Natural killer cell (primary cell): ENCODE results near the gene GATD1. TPM values are rescaled to one million over a fixed set of nuclear protein-coding genes. Genes with fewer than 3 reads are reported as not detected.
A peak's percentile ranks its signal among the peaks of the same experiment; 100 is the strongest.

Experiments used
- ATAC-seq, 3 donors: fragments of 150-1000 bp in 2 of 3; fragments of 200-7000 bp in 1 of 3; cut with Tn5 transposase; 1 replicate in 1 of 3; 2 replicates in 2 of 3; pipeline ENCODE4 v1.10.0; 2021; ENCODE audit warnings: mild to moderate bottlenecking in 2 of 3, moderate library complexity in 2 of 3
- DNase-seq, 2 donors: peaks; one replicate each; pipeline versions ENCODE4 v3.0.0 to v3.0.0-alpha.2; 2013 to 2021; ENCODE audit warnings: mixed read lengths in 1 of 2
- H3K27ac ChIP-seq: one replicate; pipeline ENCODE4 v1.5.1; 2013; ENCODE audit warnings: mild to moderate bottlenecking, low read length
- H3K27me3 ChIP-seq: one replicate; pipeline ENCODE4 v1.6.1; 2013; ENCODE audit warnings: low read length; ENCODE audit not compliant: control insufficient read depth, insufficient read depth
- H3K36me3 ChIP-seq: one replicate; pipeline ENCODE4 v1.6.1; 2013; ENCODE audit warnings: low read length; ENCODE audit not compliant: control insufficient read depth, insufficient read depth
- H3K4me1 ChIP-seq: one replicate; pipeline ENCODE4 v1.6.1; 2013; ENCODE audit warnings: low read length; ENCODE audit not compliant: control insufficient read depth, insufficient read depth
- H3K4me3 ChIP-seq: one replicate; pipeline ENCODE4 v1.5.1; 2013; ENCODE audit warnings: low read length
- H3K9me3 ChIP-seq: one replicate; pipeline ENCODE4 v1.6.1; 2013; ENCODE audit warnings: low read length; ENCODE audit not compliant: control insufficient read depth, insufficient read depth
- H3K27ac Mint-ChIP-seq, 2 donors: one replicate each; pipeline ENCODE4 v1.8.0; 2022; ENCODE audit warnings: mild to moderate bottlenecking in 2 of 2, mixed read lengths in 2 of 2, moderate library complexity in 1 of 2
- H3K27me3 Mint-ChIP-seq, 2 donors: one replicate each; pipeline ENCODE4 v1.8.0; 2022; ENCODE audit warnings: low read depth in 2 of 2, mixed read lengths in 2 of 2
- H3K36me3 Mint-ChIP-seq: one replicate; pipeline ENCODE4 v1.8.0; 2022; ENCODE audit warnings: mixed read lengths
- H3K4me1 Mint-ChIP-seq, 2 donors: one replicate each; pipeline ENCODE4 v1.8.0; 2022; ENCODE audit warnings: mixed read lengths in 2 of 2
- H3K4me3 Mint-ChIP-seq: one replicate; pipeline ENCODE4 v1.8.0; 2022; ENCODE audit warnings: mild to moderate bottlenecking, moderate library complexity, mixed read lengths
- H3K9me3 Mint-ChIP-seq, 2 donors: one replicate each; pipeline ENCODE4 v1.8.0; 2022; ENCODE audit warnings: mixed read lengths in 2 of 2
- CTCF ChIP-seq: fragments of 200-600 bp; IDR thresholded peaks from one replicate; pipeline ENCODE4 v1.8.0; 2022; ENCODE audit warnings: antibody characterized with exemption
- WGBS: methylation state at CpG from one replicate; pipeline ENCODE4 v1.1.7; 2013; ENCODE audit warnings: missing lambda C conversion rate; ENCODE audit not compliant: insufficient coverage; 5-methylcytosine and 5-hydroxymethylcytosine counted together
- intact Hi-C: fragments of 100-400 bp; cut with micrococcal nuclease; formaldehyde crosslinking; loops from one replicate; pipeline ENCODE4 v1.14.2; 2022
- total RNA-seq, 4 donors: library from RNA; stranded (reverse); fragments of 120-200 nt in 1 of 4; gene quantifications; one replicate each; pipeline versions ENCODE4 v1.2.3 to v1.2.4, GENCODE V29; 2013 to 2022

Gene GATD1
- total RNA-seq, 3 donors from 2014 or later (not counting 1 experiment from before 2014, with no cell fraction given): 40.4 to 43.1 (median 42.1) TPM

GRCh38 chr11:823441-824291 is 46.4 kb upstream of the GATD1 start:
- Histone ChIP-seq H3K27ac (no peak overlapping the region), H3K36me3 (peaks cover 11% of the 10 kb centered on the region), H3K4me1 (peaks cover 54% of the 10 kb centered on the region), H3K4me3 (no peak overlapping the region), H3K9me3 (no peaks in the 10 kb centered on the region), H3K27me3 (peaks cover 6% of the 10 kb centered on the region)
- TF ChIP-seq CTCF: no peak
- WGBS: 98% methylated on average over 53 of the region's 53 CpGs
- Mint-ChIP-seq H3K9me3 (no peaks in the 10 kb centered on the region), H3K27ac (no peak overlapping the region), H3K27me3 (peaks cover 0 to 11% of the 10 kb centered on the region in 2 donors), H3K4me3 (no peak overlapping the region), H3K36me3 (no peaks in the 10 kb centered on the region), H3K4me1 (peaks cover 0 to 31% of the 10 kb centered on the region in 2 donors)
- ATAC-seq (no peak), DNase-seq (no peak)
- intact Hi-C loops: no loop called here

DNA sequence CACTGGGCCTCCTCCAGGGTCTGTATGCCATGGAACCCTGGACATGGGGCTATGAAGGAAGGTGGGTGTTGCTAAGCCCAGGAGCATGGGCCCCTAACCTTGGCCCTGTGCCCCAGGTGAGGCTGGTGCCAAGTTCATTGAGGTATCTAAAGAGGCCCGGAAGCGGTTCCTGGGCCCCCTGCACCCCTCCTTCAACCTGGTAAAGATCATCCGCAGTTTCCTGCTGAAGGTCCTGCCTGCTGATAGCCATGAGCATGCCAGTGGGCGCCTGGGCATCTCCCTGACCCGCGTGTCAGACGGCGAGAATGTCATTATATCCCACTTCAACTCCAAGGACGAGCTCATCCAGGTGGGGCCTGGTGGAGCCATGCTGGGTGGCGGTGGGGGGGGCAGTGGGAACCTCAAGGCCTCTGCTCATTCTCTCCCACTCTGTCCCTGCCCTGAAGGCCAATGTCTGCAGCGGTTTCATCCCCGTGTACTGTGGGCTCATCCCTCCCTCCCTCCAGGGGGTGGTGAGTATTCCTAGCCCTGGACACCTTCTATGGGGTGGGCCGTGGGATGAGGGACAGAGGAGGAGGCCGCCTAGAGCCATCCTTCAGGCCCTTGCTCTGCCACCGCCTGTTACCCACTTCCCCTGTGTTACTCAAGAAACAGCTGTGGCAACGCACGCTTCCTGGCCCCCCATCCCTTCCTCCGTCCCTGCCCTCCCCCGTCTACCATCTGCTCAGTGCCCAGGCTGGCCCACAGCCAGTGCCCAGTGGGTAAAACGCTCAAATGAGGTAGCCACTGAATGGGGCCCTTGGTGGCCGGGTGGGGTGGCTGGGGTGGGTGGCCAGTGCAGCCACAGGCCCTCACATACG is 44.5 kb upstream of the GATD1 start:
- H3K27me3 Mint-ChIP-seq: no peaks in the 10 kb centered on the region

DNA sequence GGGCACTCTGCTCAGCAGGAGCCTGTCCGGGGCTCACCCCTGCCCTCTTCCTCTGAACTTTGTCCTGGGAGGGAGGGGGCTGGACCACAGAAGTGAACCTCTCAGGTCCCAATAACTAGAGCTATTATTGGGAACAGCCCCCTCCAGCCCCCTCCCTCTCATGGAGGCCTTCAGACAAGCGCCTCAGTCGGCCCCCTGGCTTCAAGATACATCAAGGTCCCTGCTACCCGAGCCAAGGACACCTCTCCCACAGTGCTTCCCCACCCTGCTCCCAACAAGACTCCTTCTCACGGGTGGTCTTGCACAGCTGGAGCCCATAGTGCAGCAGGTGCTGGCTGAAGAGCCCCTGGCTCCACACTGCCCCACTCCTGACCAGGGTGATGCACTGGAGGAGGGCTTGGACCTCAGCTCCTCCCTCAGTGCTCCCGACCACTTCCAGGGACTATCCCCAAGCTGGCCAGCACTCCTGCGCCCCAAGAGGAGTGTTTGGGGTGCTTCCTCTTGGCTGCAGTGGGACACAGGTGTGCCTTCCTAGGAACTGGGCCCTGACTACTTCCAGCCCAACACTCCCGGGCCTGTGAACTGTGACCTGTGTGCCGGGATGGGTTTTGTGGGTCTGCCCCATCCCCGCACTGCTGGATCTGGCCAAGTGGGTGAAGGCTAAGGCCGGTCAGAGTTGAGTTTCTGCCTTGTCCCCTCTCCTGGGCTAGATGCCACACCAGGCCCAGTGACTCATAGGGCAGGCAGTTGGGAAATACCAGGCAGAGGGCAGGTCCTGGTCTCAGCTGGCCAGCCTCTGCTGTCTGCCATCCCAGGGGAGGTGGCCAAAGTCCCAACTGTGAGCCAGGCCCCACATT is 43.6 kb upstream of the GATD1 start:
- 80% methylated on average over 11 of the region's 11 CpGs for WGBS
- no peaks in the 10 kb centered on the region for H3K27me3 Mint-ChIP-seq
- DNase-seq (no peak), ATAC-seq (no peak)
- Histone ChIP-seq H3K27ac (peak overlapping the region; percentile 81), H3K9me3 (no peaks in the 10 kb centered on the region), H3K36me3 (peaks cover 11% of the 10 kb centered on the region), H3K4me3 (peak overlapping the region; percentile 59), H3K4me1 (peaks cover 34% of the 10 kb centered on the region), H3K27me3 (no peaks in the 10 kb centered on the region)
- no peaks in the 10 kb centered on the region for H3K36me3 Mint-ChIP-seq
- no peaks in the 10 kb centered on the region for H3K9me3 Mint-ChIP-seq
- intact Hi-C loops: no loop called here
- H3K4me1 Mint-ChIP-seq: peaks cover 0 to 17% of the 10 kb centered on the region in 2 donors
- H3K27ac Mint-ChIP-seq: peak overlapping the region; percentile 81 to 88
- H3K4me3 Mint-ChIP-seq: peak overlapping the region; percentile 90
- TF ChIP-seq CTCF: no peak

More for the DNA sequence above, 44.5 kb upstream of the GATD1 start:
- Mint-ChIP-seq H3K9me3 (no peaks in the 10 kb centered on the region), H3K4me3 (peak overlapping the region; percentile 37), H3K4me1 (peaks cover 0 to 17% of the 10 kb centered on the region in 2 donors), H3K27ac (peak overlapping the region in 1 of 2 donors; percentile 14), H3K36me3 (no peaks in the 10 kb centered on the region)
- ATAC-seq (no peak), DNase-seq (no peak)
- WGBS: 65% methylated on average over 20 of the region's 22 CpGs
- intact Hi-C loops: no loop called here
- no peaks in the 10 kb centered on the region for H3K9me3 ChIP-seq
- peak overlapping the region; percentile 16 for H3K27ac ChIP-seq
- H3K4me1 ChIP-seq: peaks cover 43% of the 10 kb centered on the region
- H3K4me3 ChIP-seq: no peak overlapping the region
- no peaks in the 10 kb centered on the region for H3K27me3 ChIP-seq
- peaks cover 11% of the 10 kb centered on the region for H3K36me3 ChIP-seq
- TF ChIP-seq CTCF: no peak
